Occipital lobe (tissue), 2 donors: ENCODE measurements around the gene KRTAP4-12. TPM values are rescaled to one million over a fixed set of nuclear protein-coding genes. Genes with fewer than 3 reads are reported as not detected.
"Not testable (repeated sequence)": the region's sequence is repeated elsewhere in the genome, so short reads cannot be mapped to it uniquely, and the experiment has no call there.

Experiments
- DNase-seq: peaks from one replicate; lab custom pipeline; 2025; lab: John Stamatoyannopoulos, UW
- total RNA-seq: library from RNA; depleted of rRNA; stranded (reverse); fragments of >200 nt; gene quantifications from one replicate; pipeline ENCODE4 v1.2.3, GENCODE V29; 2014

The KRTAP4-12 gene
- total RNA-seq, result not detected

DNA sequence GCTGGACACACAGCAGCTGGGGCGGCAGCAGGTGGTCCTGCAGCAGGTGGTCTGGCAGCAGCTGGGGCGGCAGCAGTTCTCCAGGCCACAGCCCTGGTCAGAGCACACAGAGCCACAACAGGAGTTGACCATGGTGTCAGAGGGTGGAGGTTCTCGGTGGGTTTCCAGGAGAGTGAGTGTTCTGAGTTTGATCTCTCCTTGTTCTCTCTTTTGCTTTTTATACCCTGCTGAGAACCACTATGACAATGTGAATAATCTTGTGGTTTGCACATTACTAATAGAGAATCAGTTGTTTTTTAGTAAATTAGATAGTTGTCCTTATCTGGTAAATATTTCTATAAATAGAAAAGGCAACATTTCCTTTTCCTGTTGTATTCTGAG is at the start of gene KRTAP4-12:
Gene KRTAP4-12, minus strand, starts transcription at position 192 of the 381 bp plus-strand sequence. Its CDS starts 60 bp downstream, at position 132.
- not testable (repeated sequence) for DNase-seq

DNA sequence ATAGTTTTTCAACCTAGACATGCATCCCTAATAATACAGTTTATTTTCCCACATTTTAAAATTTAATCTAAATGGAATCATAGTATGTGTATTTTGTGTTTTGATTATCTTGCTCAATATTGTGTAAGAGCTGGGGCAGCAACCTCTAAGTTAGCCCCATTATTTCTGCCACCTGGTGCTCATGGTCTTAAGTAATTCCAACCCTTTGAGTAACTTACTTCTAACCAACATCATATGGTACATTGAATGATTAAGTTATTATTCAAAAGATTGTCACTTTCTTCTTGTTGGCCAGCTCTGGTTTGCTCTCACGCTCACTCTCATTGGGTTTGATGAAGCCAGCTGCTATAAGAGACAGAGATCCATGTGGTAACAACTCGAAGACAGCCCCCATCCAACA is 47.9 kb upstream of the KRTAP4-12 start:
- DNase-seq, result no peak

DNA sequence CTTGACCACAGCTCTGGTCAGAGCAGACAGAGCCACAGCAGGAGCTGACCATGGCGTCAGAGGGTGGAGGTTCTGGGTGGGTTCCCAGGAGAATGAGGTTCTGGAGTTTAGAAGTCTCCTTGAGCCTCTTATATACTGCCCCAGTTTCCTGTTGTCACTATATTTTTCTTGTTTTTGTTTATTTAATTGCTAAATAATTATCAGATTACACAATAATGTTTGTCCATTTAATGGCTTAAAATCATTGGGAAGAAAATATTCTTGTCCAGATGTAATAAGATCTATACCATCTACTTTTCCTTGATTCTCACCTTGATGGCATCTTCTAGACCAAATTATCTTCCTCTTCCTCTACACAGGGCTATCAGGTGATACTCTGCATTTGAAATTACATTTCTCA is 44.1 kb upstream of the KRTAP4-12 start, which contains the start of gene KRTAP4-3:
Gene KRTAP4-3, minus strand, starts transcription at position 101 of the 400 bp plus-strand sequence. Its CDS starts 49 bp downstream, at position 52.
- DNase-seq, result no peak

DNA sequence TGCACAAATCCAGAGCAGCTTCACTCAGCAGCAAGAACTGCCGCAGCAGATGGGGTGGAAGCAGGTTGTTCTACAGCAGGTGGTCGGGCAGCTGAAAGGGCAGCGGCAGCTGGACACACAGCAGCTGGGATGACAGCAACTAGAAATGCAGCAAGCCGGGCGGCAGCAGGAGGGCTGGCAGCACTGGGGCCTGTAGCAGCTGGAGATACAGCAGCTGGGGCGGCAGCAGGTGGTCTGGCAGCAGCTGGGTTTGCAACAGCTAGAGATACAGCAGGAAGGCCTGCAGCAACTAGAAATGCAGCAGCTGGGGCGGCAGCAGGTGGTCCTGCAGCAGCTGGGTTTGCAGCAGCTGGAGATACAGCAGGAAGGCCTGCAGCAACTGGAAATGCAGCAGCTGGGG is 43.6 kb upstream of the KRTAP4-12 start:
- DNase-seq, result no peak

DNA sequence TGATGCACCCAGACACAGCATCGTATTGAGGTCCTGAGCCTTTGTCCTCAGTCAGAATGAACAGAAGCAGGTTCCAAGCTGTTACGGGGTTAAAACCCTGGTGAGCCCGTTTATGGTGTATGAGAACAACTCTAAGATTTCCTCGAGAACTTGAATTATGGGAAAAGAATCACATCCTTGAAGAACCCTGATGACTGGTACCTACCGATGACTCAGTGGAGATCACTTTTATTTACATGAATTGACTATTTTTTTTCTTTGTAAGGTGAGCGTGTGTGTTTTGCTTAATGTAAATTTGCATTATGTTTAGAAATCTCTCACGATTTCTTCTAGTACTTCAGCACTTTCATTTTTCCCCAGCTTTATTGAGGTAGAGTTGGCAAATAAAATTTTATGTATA is 39.8 kb upstream of the KRTAP4-12 start:
- DNase-seq, result no peak

DNA sequence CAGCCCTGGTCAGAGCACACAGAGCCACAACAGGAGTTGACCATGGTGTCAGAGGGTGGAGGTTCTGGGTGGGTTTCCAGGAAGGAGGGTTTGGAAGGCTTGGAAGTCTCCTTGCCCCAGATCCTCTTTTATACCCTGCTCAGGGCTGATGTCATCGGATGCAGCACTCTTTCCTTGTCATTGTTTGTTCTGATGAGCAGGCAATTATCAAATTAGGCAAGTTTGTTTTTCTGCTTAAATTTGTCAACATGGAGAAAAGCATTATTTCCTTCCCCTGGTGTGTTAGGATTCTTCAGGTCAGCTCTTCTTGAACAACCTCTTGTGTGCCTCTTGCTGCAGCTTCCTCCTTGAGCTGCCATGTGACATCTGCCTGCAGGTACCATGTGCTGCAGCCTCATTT is 36.7 kb upstream of the KRTAP4-12 start, which contains the start of gene KRTAP4-4:
Gene KRTAP4-4, minus strand, starts transcription at position 101 of the 400 bp plus-strand sequence. Its CDS starts 57 bp downstream, at position 44.
- DNase-seq, result no peak

DNA sequence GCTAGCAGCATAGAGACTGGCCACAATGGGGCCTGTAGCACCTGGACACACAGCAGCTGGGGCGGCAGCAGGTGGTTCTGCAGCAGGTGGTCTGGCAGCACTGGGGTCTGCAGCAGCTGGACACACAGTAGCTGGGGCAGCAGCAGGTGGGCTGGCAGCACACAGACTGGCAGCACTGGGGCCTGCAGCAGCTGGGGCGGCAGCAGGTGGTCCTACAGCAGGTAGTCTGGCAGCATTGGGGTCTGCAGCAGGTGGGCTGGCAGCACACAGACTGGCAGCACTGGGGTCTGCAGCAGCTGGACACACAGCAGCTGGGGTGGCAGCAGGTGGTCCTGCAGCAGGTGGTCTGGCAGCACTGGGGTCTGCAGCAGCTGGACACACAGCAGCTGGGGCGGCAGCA is 36.2 kb upstream of the KRTAP4-12 start:
- not testable (repeated sequence) for DNase-seq

DNA sequence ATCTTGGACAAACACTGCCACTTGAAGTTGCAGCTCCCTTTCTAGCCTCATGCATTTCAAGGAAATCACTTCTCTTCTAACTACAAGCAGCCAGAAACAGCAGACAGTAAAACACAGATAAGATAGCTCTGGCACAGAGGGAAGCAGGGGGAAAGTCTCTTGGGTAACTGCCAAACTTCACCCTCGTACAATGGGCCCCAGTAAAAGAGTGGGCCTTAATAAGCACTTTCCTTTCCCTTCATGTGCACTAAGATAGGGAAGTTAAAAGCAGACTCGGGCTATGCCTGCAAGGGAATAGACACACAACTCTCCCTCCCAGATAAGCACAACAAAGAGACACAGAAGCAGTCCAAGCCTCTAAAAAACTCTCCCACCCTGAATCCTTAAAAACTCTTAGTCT is 29.9 kb upstream of the KRTAP4-12 start:
- DNase-seq, result no peak

DNA sequence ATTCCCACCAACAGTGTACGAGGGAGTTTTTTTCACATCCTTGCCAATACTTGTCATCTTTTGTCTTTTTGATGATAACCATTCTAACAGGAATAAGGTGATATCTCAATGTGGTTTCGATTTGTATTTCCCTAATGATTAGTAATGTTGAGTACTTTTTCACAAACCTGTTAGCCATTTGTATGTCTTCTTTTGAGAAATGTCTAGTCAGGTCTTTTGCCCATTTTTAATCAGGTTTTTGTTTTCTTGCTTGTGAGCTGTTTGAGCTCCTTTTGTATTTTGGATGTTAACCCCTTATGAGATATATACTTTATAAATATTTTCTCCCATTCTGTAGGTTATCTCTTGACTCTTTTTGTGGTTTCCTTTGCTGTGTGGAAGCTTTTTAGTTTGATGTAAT is 27.5 kb upstream of the KRTAP4-12 start:
- no peak for DNase-seq

DNA sequence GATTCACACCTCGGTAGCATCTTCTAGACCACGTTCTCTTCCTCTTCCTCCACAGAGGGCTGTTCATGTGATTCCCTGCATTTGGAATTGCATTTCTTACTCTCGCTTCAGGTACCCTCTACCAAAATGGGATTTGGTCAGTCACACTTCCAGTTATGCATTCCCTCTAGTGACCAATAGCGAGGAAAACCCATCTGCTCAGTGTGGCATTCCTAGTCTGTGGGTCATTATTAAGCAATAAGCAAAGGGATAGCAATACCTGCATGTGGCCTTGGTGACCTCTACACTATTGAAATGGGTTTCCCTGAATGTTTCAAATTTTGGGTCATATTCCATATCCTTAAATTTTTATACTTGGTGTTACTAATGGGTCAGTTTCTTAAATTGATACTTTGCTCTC is 26.0 kb upstream of the KRTAP4-12 start:
- no peak for DNase-seq

DNA sequence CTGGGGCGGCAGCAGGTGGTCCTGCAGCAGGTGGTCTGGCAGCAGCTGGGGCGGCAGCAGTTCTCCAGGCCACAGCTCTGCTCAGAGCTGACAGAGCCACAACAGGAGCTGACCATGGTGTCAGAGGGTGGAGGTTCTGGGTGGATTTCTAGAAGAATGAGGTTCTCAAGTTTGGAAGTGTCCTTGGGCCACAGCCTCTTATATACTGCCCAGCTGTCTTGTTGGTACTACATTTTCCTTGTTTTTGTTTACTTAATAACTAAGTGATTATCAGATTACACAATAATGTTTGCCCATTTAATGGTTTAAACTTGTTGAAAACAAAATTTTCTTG is 25.6 kb upstream of the KRTAP4-12 start, which contains the start of gene KRTAP4-5:
Gene KRTAP4-5, minus strand, starts transcription at position 174 of the 334 bp plus-strand sequence. Its CDS starts 58 bp downstream, at position 116.
- no peak for DNase-seq

DNA sequence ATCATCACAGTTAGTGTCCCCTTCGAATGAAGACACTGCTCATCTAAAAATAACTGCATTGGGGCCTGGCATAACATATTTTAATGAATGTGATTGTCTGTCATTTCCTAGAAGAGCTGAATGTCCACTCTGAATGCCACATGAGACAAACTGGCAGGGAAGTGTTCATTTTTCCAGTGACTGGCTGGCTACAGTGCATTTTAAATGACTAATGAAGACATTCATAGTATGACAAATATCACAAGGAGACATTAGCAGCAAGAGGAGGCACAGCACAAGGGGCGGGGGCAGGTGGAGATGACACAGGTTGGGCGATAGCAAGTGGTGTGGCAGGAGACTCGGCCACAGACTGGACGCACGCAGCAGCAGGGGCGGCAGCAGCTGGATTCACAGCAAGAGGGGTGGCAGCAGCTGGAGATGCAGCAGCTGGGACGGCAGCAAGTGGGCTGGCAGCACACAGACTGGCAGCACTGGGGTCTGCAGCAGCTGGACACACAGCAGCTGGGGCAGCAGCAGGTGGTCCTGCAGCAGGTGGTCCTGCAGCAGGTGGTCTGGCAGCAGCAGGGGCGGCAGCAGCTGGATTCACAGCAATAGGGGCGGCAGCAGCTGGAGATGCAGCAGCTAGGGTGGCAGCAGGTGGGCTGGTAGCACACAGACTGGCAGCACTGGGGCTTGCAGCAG is 25.1 kb upstream of the KRTAP4-12 start:
- DNase-seq, result not testable (repeated sequence)

DNA sequence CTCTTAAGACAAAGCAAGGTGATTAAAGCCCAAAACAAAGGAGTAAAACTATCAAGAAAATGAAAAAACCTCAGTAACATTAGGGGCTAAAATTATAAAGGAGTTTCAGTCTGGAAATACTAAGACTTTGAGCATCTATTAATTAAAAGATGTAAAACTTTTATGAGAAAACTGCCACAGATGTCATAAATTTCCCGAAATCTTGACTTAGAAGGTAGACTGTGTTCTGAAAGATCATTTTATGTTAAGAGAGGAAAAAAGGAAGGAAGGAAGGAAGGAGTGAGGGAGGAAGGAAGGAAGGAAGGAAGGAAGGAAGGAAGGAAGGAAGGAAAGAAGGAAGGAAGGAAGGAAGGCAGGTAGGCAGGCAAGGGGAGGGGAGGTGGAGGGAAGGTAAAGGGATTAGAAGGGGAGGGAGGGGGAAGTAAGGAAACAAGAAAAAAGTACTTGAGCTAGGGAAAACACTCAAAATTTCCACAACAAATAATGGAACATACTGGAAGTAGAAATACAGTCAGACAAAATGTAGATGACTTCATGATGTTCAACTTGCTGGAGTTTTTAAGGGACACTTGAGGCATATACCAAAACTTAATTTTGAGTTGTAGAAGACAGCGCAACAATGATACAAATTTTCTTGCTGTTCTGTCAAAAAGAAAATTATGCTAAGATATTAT is 23.7 kb upstream of the KRTAP4-12 start:
- no peak for DNase-seq

DNA sequence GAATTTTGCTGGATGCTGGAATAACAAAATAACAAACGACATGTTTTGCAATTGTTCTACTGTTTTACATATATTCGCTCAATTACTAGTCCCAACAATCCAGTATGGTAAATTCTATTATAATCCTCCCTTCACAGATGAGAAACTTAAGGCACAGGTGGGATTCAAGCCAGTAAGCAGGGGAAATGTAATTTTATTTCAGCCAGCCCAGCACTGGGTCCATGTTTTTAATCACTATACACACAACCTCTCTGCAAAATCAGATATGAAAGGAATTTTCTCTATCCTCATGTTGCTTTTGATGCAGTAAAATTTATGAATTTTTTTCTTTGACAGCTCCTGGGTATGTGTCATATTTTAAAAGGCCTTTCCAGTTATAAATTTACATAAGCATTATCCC is 21.3 kb upstream of the KRTAP4-12 start:
- no peak for DNase-seq

DNA sequence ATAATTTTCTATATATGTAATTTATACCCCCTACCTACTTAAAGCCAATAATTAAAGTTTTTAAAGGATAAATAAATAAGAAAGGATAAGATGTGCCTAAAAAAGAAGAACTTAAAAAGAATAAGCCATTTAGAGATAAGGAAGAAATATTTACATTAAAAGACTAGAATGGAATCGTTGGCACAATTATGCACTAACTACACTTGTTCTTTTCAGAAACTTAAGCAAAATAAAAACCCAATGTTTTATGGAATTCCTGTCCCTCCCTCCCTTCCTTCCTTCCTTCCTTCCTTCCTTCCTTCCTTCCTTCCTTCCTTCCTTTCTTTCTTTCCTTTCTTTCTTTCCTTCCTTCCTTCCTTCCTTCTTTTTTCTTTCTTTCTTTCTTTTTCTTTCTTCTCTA is 20.9 kb upstream of the KRTAP4-12 start:
- no peak for DNase-seq

DNA sequence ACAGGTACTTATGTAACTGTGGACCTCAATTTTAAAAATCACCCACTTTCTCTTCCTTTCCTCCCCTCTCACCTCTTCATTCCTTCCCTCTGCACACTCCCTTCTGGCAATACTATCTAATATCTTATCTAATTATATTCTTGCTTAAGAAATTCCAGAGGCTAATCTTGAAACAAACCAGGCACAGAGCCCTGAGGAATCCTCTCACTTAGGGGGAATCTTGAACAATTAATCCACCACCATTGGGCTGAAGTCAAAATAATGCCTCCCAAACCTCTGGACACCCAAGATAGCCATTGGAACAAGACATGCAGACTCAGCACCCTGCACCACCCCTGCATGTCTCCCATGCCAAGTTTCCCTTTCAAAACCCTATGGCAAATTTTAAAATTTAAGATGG is 17.4 kb upstream of the KRTAP4-12 start:
- no peak for DNase-seq

DNA sequence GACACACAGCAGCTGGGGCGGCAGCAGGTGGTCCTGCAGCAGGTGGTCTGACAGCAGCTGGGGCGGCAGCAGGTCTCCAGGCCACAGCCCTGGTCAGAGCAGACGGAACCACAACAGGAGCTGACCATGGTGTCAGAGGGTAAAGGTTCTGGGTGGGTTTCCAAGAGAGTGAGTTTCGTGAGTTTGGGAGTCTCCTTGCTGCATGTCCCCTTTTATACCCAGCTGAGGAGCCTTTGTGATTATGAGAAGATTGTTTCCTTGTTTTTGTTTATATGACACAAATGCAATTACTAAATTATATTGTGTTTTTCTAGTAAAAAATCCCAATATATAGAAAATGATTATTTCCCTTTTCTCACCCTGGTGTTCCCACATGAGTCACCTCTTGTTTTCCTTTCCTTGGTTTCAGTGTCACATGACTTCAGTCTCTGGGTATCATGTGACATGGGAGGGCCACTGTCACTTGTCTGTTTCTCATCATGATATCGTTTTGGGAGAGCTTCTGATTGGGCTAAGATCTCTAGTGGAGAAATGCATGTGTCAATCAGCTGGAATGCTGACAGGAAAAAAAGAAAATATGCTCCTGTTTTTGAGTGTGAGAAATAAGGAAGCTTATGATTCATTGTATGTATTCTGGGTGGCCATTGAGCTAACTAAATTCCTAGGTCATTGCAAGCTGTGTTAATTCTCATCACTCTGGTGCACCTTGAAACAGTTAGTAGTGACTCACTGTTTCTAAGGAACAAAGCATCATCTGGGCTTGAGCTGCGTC is 16.6 kb upstream of the KRTAP4-12 start, which contains the start of gene KRTAP4-6:
Gene KRTAP4-6, minus strand, starts transcription at position 185 of the 772 bp plus-strand sequence. Its CDS starts 57 bp downstream, at position 128.
- no peak for DNase-seq

DNA sequence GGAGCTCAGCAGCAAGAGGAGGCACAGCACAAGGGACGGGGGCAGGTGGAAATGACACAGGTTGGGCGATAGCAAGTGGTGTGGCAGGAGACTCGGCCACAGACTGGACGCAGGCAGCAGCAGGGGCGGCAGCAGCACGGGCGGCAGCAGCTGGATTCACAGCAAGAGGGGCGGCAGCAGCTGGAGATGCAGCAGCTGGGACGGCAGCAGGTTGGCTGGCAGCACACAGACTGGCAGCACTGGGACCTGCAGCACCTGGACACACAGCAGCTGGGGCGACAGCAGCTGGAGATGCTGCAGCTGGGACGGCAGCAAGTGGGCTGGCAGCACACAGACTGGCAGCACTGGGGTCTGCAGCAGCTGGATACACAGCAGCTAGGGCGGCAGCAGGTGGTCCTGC is 15.9 kb upstream of the KRTAP4-12 start:
- not testable (repeated sequence) for DNase-seq

DNA sequence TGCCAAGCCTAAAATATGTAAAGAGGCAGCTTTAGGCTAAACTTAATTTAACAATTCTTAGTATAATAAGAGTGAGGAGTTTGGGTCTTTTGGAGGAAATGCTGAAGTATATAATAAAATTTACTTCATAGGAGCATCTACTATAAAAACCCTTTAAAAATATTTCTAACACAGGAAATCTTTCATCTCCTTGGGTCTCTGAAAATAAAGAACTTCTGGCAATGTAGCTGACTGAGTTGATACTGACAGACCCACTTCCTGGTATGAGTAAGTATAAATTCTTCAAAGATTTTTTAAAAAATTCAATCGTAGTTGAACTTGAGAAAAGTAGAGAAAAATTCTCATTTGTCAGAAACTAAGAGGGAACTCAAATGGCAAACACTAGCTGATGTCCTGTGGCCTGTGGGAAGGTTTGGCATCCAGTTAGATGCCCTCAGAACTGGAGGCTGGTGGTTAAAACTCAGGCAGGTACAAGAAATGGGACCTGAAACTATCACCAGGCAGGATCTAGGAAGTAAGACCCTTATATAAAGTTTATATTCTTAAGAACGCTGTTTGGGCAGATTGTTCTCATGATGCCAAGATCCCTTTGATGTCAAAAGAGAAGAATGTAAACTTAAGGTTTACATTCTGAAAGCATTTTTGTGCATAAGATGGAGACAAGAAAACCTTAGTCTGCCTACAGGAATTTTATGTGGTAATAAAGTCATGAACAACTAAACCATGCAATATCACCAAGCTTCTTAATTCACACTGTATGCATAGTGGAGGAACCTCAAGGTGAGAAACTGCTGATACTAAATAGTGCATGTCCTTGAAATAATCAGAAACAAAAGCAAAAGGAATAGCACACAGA is 10.1 kb upstream of the KRTAP4-12 start:
- DNase-seq, result no peak

DNA sequence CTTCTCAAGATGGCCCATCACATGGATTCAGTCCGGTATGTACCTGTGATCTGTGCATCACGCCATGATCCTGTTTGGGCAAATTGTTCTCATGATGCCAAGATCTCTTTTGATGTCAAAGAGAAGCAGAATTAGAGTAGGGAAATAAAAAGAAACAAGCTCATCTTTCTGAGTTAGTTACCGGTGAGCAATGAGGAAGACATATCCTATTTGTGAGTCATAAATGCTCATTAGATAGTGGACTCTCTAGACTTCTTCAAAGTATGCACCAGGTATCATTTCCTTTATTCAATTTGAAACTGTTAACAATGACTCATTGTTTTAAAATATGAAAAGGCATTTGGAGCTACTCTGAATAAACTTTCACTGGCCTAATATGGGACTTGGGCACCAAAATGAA is 8.0 kb upstream of the KRTAP4-12 start:
- DNase-seq, result no peak

DNA sequence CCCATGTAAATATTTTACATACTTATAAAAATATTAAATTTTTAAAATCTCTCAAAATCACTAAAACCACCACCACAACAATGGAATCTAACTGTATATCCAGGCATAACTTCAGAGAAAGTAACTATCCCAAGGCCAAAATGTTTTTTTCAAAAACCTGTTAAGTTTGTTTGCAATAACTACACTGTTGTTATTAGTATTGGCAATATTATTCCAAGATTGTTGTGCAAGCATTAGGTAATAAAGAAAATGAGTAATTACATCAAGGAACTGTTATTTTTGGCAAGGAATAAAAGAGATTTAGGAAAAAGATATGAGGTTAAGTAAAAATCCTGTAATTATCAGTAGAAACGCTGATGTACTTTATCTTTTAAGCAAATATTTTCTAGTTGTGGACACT is 3.4 kb upstream of the KRTAP4-12 start:
- DNase-seq, result no peak
